Choroid plexus epithelial cell (primary cell): Measurements from ENCODE around the gene MED14.

Experiments used
- DNase-seq: peaks from one replicate; pipeline ENCODE4 v3.0.0-alpha.2; 2010; ENCODE audit warnings: low read depth
- H3K4me3 ChIP-seq: 2 replicates; pipeline ENCODE4 v1.5.1; 2011; ENCODE audit warnings: low read depth, mild to moderate bottlenecking, control low read depth, low read length, moderate library complexity
- CTCF ChIP-seq: conservative IDR thresholded peaks from 2 replicates; pipeline ENCODE4 v1.5.1; 2011; ENCODE audit warnings: low read depth, mild to moderate bottlenecking, control low read depth, inconsistent platforms, low read length, moderate library complexity

Gene MED14

GRCh38 chrX:40647307-40648197, 87.8 kb downstream of the MED14 start, which contains the start of gene CXorf38:
TSS of gene CXorf38 (minus strand) at chrX:40647561. CDS start at chrX:40647520, 41 bp downstream.
- peak within 1 kb of the TSS; percentile 71 for H3K4me3 ChIP-seq
- TF ChIP-seq CTCF, result no peak

GRCh38 chrX:40646489-40647306, 88.6 kb downstream of the MED14 start:
- peak overlapping the region; percentile 71 for H3K4me3 ChIP-seq
- TF ChIP-seq CTCF, result no peak
- peak; percentile 39 for DNase-seq

More at GRCh38 chrX:40647307-40648197, 87.8 kb downstream of the MED14 start, which contains the start of gene CXorf38:
- peak; percentile 87 for DNase-seq

GRCh38 chrX:40644821-40645358, 90.5 kb downstream of the MED14 start:
- no peak for TF ChIP-seq CTCF
- peak; percentile 78 for DNase-seq
- H3K4me3 ChIP-seq, result peak overlapping the region; percentile 48

GRCh38 chrX:40644176-40644575, 91.2 kb downstream of the MED14 start:
- peak; percentile 66 for DNase-seq
- H3K4me3 ChIP-seq, result peak overlapping the region; percentile 48
- no peak for TF ChIP-seq CTCF

- DNase-seq, result no peak
- no peak for TF ChIP-seq CTCF
- no peak overlapping the region for H3K4me3 ChIP-seq
Observed at GRCh38 chrX:40637687-40638086, 97.7 kb downstream of the MED14 start.

GRCh38 chrX:40632199-40632598, 103.1 kb downstream of the MED14 start:
- no peak for DNase-seq
- no peak overlapping the region for H3K4me3 ChIP-seq
- no peak for TF ChIP-seq CTCF
